ENCODE data around the gene PATE1.

GRCh38 chr11:125763483-125763882, 17.4 kb downstream of the PATE1 start:
- TF ChIP-seq CTCF (conservative IDR thresholded peaks at IDR 0.05) (no peak), ZFX (IDR thresholded peaks at IDR 0.05) (no peak)

Data from C4-2B (cell line).